Measurements from ENCODE around the gene AKAP7. TPM values are rescaled to one million over a fixed set of nuclear protein-coding genes. Genes with fewer than 3 reads are reported as not detected.

The AKAP7 gene
- total and polyA plus RNA-seq, 2 donors (not counting 1 experiment from before 2014, with no cell fraction given), result 6.3 to 10.8 TPM

DNA sequence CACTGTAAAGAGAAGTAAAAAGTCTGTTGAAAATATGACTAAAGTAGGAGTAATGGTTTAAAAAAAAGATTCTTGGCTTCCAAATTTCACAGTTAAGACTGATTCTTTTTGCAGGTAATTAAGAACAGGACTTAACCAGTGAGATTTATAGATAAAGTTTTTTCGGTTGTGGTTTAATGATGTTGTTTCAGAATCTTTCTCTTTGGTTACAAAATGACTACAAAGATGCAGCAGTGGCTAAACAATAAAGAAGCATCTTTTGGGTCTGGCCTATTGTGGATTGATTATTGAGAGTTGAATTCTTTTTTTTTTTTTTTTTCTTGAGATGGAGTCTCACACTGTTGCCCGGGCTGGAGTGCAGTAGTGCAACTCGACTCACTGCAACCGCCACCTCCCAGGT is 109.7 kb downstream of the AKAP7 start:
- no peaks in the 10 kb centered on the region for H3K27me3 ChIP-seq (replicated peaks in 1 of 4; ENCODE audit: control extremely low read depth in 1 of 4, control insufficient read depth in 3 of 4, insufficient read depth in 4 of 4, low read length in 3 of 4)
- H3K9me3 ChIP-seq (ENCODE audit: control extremely low read depth in 1 of 3, control insufficient read depth in 2 of 3, insufficient read depth in 1 of 3, low read length in 2 of 3), result peaks cover 0 to 7% (median 0%) of the 10 kb centered on the region in 3 donors
- H3K4me1 ChIP-seq (ENCODE audit: control insufficient read depth in 2 of 2, insufficient read depth in 2 of 2, low read length in 2 of 2), result peaks cover 2 to 3% of the 10 kb centered on the region in 2 donors
- no peak overlapping the region for H3K4me3 Mint-ChIP-seq
- H3K4me1 Mint-ChIP-seq, result peaks cover 2% of the 10 kb centered on the region
- no peaks in the 10 kb centered on the region for H3K36me3 ChIP-seq (replicated peaks in 1 of 2; ENCODE audit: control extremely low read depth in 1 of 2, control insufficient read depth in 1 of 2, extremely low read depth in 1 of 2, insufficient read depth in 2 of 2, low read length in 1 of 2)
- H3K27me3 Mint-ChIP-seq, result no peaks in the 10 kb centered on the region
- DNase-seq, result no peak
- H2AFZ ChIP-seq (ENCODE audit: insufficient read depth, low read depth, low read length, poor library complexity, severe bottlenecking), result no peak overlapping the region
- H3K9me3 Mint-ChIP-seq (ENCODE audit: insufficient read depth), result no peaks in the 10 kb centered on the region
- no peak for TF ChIP-seq EZH2 (IDR thresholded peaks at IDR 0.05; ENCODE audit: borderline replicate concordance, insufficient read depth, low read depth, low read length, poor library complexity, severe bottlenecking)
- TF ChIP-seq, protein P1, sequence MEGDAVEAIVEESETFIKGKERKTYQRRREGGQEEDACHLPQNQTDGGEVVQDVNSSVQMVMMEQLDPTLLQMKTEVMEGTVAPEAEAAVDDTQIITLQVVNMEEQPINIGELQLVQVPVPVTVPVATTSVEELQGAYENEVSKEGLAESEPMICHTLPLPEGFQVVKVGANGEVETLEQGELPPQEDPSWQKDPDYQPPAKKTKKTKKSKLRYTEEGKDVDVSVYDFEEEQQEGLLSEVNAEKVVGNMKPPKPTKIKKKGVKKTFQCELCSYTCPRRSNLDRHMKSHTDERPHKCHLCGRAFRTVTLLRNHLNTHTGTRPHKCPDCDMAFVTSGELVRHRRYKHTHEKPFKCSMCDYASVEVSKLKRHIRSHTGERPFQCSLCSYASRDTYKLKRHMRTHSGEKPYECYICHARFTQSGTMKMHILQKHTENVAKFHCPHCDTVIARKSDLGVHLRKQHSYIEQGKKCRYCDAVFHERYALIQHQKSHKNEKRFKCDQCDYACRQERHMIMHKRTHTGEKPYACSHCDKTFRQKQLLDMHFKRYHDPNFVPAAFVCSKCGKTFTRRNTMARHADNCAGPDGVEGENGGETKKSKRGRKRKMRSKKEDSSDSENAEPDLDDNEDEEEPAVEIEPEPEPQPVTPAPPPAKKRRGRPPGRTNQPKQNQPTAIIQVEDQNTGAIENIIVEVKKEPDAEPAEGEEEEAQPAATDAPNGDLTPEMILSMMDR (IDR thresholded peaks at IDR 0.05), result no peak
- H3K27ac Mint-ChIP-seq, result no peak overlapping the region
- intact Hi-C loops (cut with micrococcal nuclease), result no loop called here
- ChIA-PET POLR2A (no interaction called here), CTCF (no interaction called here)
- WGBS (ENCODE audit: insufficient coverage), result no CpG with 5 or more reads among the region's 4 CpGs
- no peak overlapping the region for H3K4me2 ChIP-seq (replicated peaks; ENCODE audit: low read depth, low read length, poor library complexity, severe bottlenecking)
- no peak for ATAC-seq (ENCODE audit: low read depth)
- H4K20me1 ChIP-seq (ENCODE audit: control insufficient read depth, insufficient read depth, low read length, poor library complexity, severe bottlenecking), result no peaks in the 10 kb centered on the region
- H3K4me3 ChIP-seq (ENCODE audit: control extremely low read depth in 1 of 5, extremely low read depth in 1 of 5, insufficient read depth in 1 of 5, low read depth in 2 of 5, low read length in 4 of 5), result no peak overlapping the region
- no peaks in the 10 kb centered on the region for H3K79me2 ChIP-seq (ENCODE audit: control insufficient read depth, insufficient read depth, low read length)
- no peak overlapping the region for H3K27ac ChIP-seq (ENCODE audit: low read length in 2 of 2)
- H3K9ac ChIP-seq (ENCODE audit: low read length), result no peak overlapping the region

DNA sequence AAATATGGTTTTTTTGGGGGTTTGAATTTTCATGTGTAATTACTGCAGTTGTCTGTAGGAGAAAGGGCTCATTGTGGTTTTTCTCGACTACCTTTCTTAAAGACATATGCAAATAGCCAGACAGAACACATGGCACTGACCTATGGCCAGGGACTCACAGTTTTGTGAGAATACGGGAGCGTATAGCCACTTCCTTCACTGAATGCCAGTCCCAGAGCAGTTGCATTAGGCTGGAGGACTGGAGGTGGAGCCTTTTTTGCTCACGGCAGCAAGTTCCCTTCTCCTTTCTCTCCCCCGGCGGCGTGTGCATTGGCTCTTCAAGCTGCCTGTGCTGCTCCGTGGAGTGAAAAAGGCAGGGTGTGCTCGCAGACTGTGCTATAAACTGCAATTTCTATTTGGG is 114.9 kb downstream of the AKAP7 start:
- Histone ChIP-seq H3K79me2 (ENCODE audit: control insufficient read depth, insufficient read depth, low read length) (no peaks in the 10 kb centered on the region), H3K36me3 (replicated peaks in 1 of 2; ENCODE audit: control extremely low read depth in 1 of 2, control insufficient read depth in 1 of 2, extremely low read depth in 1 of 2, insufficient read depth in 2 of 2, low read length in 1 of 2) (no peaks in the 10 kb centered on the region), H3K9me3 (ENCODE audit: control extremely low read depth in 1 of 3, control insufficient read depth in 2 of 3, insufficient read depth in 1 of 3, low read length in 2 of 3) (no peaks in the 10 kb centered on the region), H3K4me2 (replicated peaks; ENCODE audit: low read depth, low read length, poor library complexity, severe bottlenecking) (peak overlapping the region; percentile 73), H3K9ac (ENCODE audit: low read length) (peak overlapping the region; percentile 56), H3K27me3 (replicated peaks in 1 of 4; ENCODE audit: control extremely low read depth in 1 of 4, control insufficient read depth in 3 of 4, insufficient read depth in 4 of 4, low read length in 3 of 4) (no peaks in the 10 kb centered on the region), H3K4me3 (ENCODE audit: control extremely low read depth in 1 of 5, extremely low read depth in 1 of 5, insufficient read depth in 1 of 5, low read depth in 2 of 5, low read length in 4 of 5) (peak overlapping the region in 3 of 5 experiments; percentile 30 to 54 (median 47)), H4K20me1 (ENCODE audit: control insufficient read depth, insufficient read depth, low read length, poor library complexity, severe bottlenecking) (no peaks in the 10 kb centered on the region), H2AFZ (ENCODE audit: insufficient read depth, low read depth, low read length, poor library complexity, severe bottlenecking) (peak overlapping the region; percentile 55), H3K4me1 (ENCODE audit: control insufficient read depth in 2 of 2, insufficient read depth in 2 of 2, low read length in 2 of 2) (peaks cover 9 to 17% of the 10 kb centered on the region in 2 donors), H3K27ac (ENCODE audit: low read length in 2 of 2) (no peak overlapping the region)
- CTCF ChIA-PET, result interaction anchor here (1.5 kb wide), 1 partner anchor 15 kb away, joined by 5 read pairs; no protein-coding TSS in a partner anchor
- peak overlapping the region; percentile 67 for H3K4me3 Mint-ChIP-seq
- peak; percentile 60 for ATAC-seq (ENCODE audit: low read depth)
- no peak for TF ChIP-seq EZH2 (IDR thresholded peaks at IDR 0.05; ENCODE audit: borderline replicate concordance, insufficient read depth, low read depth, low read length, poor library complexity, severe bottlenecking)
- TF ChIP-seq, protein P1 (IDR thresholded peaks at IDR 0.05), result no peak
- WGBS (ENCODE audit: insufficient coverage), result 4% methylated on average over 7 of the region's 9 CpGs
- H3K4me1 Mint-ChIP-seq, result peaks cover 15% of the 10 kb centered on the region
- POLR2A ChIA-PET, result no interaction called here
- peak; percentile 49 for DNase-seq
- intact Hi-C loops (cut with micrococcal nuclease), result no loop called here
- no peaks in the 10 kb centered on the region for H3K9me3 Mint-ChIP-seq (ENCODE audit: insufficient read depth)
- no peak overlapping the region for H3K27ac Mint-ChIP-seq
- no peaks in the 10 kb centered on the region for H3K27me3 Mint-ChIP-seq

All from B cell (primary cell).